GM19328 (cell line): Measurements from ENCODE around the gene HSD3B1.
"Not testable (repeated sequence)": the region's sequence is repeated elsewhere in the genome, so short reads cannot be mapped to it uniquely, and the experiment has no call there.

Experiments
- ATAC-seq: cut with Tn5 transposase; IDR thresholded peaks from one replicate; pipeline ENCODE4 v1.9.1; 2021; ENCODE audit warnings: mild to moderate bottlenecking, moderate library complexity; ENCODE audit not compliant: unreplicated experiment

HSD3B1 gene

GRCh38 chr1:119489201-119489600 lies 17.8 kb upstream of the HSD3B1 start:
- ATAC-seq, result no peak

- ATAC-seq, result no peak
Measured at GRCh38 chr1:119490925-119491324, 16.1 kb upstream of the HSD3B1 start.

- ATAC-seq, result no peak
Measured at GRCh38 chr1:119492763-119493162, 14.2 kb upstream of the HSD3B1 start.

- ATAC-seq, result no peak
Measured at GRCh38 chr1:119504831-119505230, 2.2 kb upstream of the HSD3B1 start.

- ATAC-seq, result no peak
Measured at GRCh38 chr1:119510046-119510445, 3.0 kb downstream of the HSD3B1 start.

GRCh38 chr1:119515221-119515620 lies 8.2 kb downstream of the HSD3B1 start:
- no peak for ATAC-seq

GRCh38 chr1:119516247-119516646 lies 9.2 kb downstream of the HSD3B1 start:
- no peak for ATAC-seq

GRCh38 chr1:119516680-119517079 lies 9.7 kb downstream of the HSD3B1 start:
- ATAC-seq, result no peak

GRCh38 chr1:119517667-119518066 lies 10.7 kb downstream of the HSD3B1 start:
- ATAC-seq, result not testable (repeated sequence)

GRCh38 chr1:119531606-119532323 lies 24.8 kb downstream of the HSD3B1 start:
- no peak for ATAC-seq

- ATAC-seq, result no peak
Measured at GRCh38 chr1:119532324-119532910, 25.4 kb downstream of the HSD3B1 start.

- no peak for ATAC-seq
Measured at GRCh38 chr1:119535381-119535780, 28.4 kb downstream of the HSD3B1 start.

- ATAC-seq, result no peak
Measured at GRCh38 chr1:119537966-119538365, 31.0 kb downstream of the HSD3B1 start.

- no peak for ATAC-seq
Measured at GRCh38 chr1:119539636-119540035, 32.6 kb downstream of the HSD3B1 start.

GRCh38 chr1:119541389-119541788 lies 34.4 kb downstream of the HSD3B1 start:
- ATAC-seq, result no peak

- ATAC-seq, result no peak
Measured at GRCh38 chr1:119542492-119542946, 35.5 kb downstream of the HSD3B1 start.

GRCh38 chr1:119544165-119544762 lies 37.3 kb downstream of the HSD3B1 start:
- no peak for ATAC-seq

GRCh38 chr1:119546641-119547040 lies 39.6 kb downstream of the HSD3B1 start:
- ATAC-seq, result no peak

GRCh38 chr1:119547306-119547705 lies 40.3 kb downstream of the HSD3B1 start:
- ATAC-seq, result no peak

- no peak for ATAC-seq
Measured at GRCh38 chr1:119547805-119548204, 40.8 kb downstream of the HSD3B1 start.

GRCh38 chr1:119549719-119550132 lies 42.7 kb downstream of the HSD3B1 start:
- ATAC-seq, result no peak

GRCh38 chr1:119550381-119550780 lies 43.4 kb downstream of the HSD3B1 start:
- ATAC-seq, result no peak
